NCI-H2081 (cell line): ENCODE results near the gene PDE7B.

Source experiments
- DNase-seq, 2 experiments: peaks; one replicate each; lab custom pipeline; 2025; lab: John Stamatoyannopoulos, UW

Gene PDE7B

GRCh38 chr6:136031982-136032381 is 180.5 kb downstream of the PDE7B start:
- DNase-seq, result no peak

- DNase-seq, result no peak
Observed at GRCh38 chr6:136033416-136033815, 181.9 kb downstream of the PDE7B start.

GRCh38 chr6:136034422-136034821 is 182.9 kb downstream of the PDE7B start:
- no peak for DNase-seq

GRCh38 chr6:136035378-136036070 is 184.0 kb downstream of the PDE7B start:
- no peak for DNase-seq

- DNase-seq, result no peak
Observed at GRCh38 chr6:136036071-136036380, 184.5 kb downstream of the PDE7B start.

GRCh38 chr6:136036601-136037000 is 185.1 kb downstream of the PDE7B start:
- DNase-seq, result no peak

GRCh38 chr6:136037242-136037875 is 185.9 kb downstream of the PDE7B start:
- DNase-seq, result no peak

- no peak for DNase-seq
Observed at GRCh38 chr6:136037876-136038460, 186.5 kb downstream of the PDE7B start.

- DNase-seq, result no peak
Observed at GRCh38 chr6:136038531-136038930, 187.0 kb downstream of the PDE7B start.

- no peak for DNase-seq
Observed at GRCh38 chr6:136039185-136039584, 187.7 kb downstream of the PDE7B start.

GRCh38 chr6:136050475-136050874 is 199.0 kb downstream of the PDE7B start:
- no peak for DNase-seq

GRCh38 chr6:136051140-136051775 is 199.8 kb downstream of the PDE7B start:
- DNase-seq, result no peak

GRCh38 chr6:136052031-136052430 is 200.5 kb downstream of the PDE7B start:
- no peak for DNase-seq

GRCh38 chr6:136058852-136059251 is 207.4 kb downstream of the PDE7B start:
- no peak for DNase-seq

- no peak for DNase-seq
Observed at GRCh38 chr6:136059308-136059707, 207.8 kb downstream of the PDE7B start.

- DNase-seq, result no peak
Observed at GRCh38 chr6:136060052-136060451, 208.6 kb downstream of the PDE7B start.

- DNase-seq, result no peak
Observed at GRCh38 chr6:136060759-136061158, 209.3 kb downstream of the PDE7B start.

GRCh38 chr6:136061701-136062100 is 210.2 kb downstream of the PDE7B start:
- no peak for DNase-seq

GRCh38 chr6:136063096-136063495 is 211.6 kb downstream of the PDE7B start:
- DNase-seq, result no peak

- no peak for DNase-seq
Observed at GRCh38 chr6:136066005-136066404, 214.5 kb downstream of the PDE7B start.

- DNase-seq, result no peak
Observed at GRCh38 chr6:136067731-136068341, 216.3 kb downstream of the PDE7B start.

GRCh38 chr6:136069119-136069518 is 217.6 kb downstream of the PDE7B start:
- DNase-seq, result no peak

- no peak for DNase-seq
Observed at GRCh38 chr6:136070815-136071214, 219.3 kb downstream of the PDE7B start.
